ENCODE results near the gene KAT2B. TPM values are rescaled to one million over a fixed set of nuclear protein-coding genes. Genes with fewer than 3 reads are reported as not detected.

KAT2B gene
- total RNA-seq = 1 to 10 TPM; 2.2 to 4.1 TPM
- 11.2 TPM for polyA plus RNA-seq (2013, experiment 1 of 2)
- 10.8 TPM for polyA plus RNA-seq (2013, experiment 2 of 2)
- long read RNA-seq, experiment 1 = 0 reads
- long read RNA-seq, experiment 2, full-length matches to known transcripts = 4 of 9 reads
- long read RNA-seq, experiment 2, partial matches to known transcripts = 4 of 9 reads
- long read RNA-seq, experiment 2, other reads (novel, unspliced or antisense) = 1 of 9 reads
- long read RNA-seq, experiment 3 = 0 reads
- long read RNA-seq, experiment 4 = 0 reads

- 0% methylated on average over 8 to 54 of the region's 75 CpGs for WGBS, 2 experiments (ENCODE audit: insufficient coverage in 1 of 2, insufficient read length in 1 of 2)
- H3K27ac ChIP-seq (ENCODE audit: low read depth, low read length) = peak within 1 kb of the TSS; percentile 83
- peak within 1 kb of the TSS; percentile 94 for H3K4me3 ChIP-seq (ENCODE audit: low read length)
- peaks cover 15% of the 10 kb centered on the region for H3K4me1 Mint-ChIP-seq
- no peaks in the 10 kb centered on the region for H3K36me3 Mint-ChIP-seq (ENCODE audit: low read depth)
- DNase-seq = peak; percentile 87
- TF ChIP-seq CTCF (conservative IDR thresholded peaks at IDR 0.05) = peak; percentile 72
- H3K9me3 ChIP-seq (ENCODE audit: control insufficient read depth, low read length) = no peaks in the 10 kb centered on the region
- H3K27me3 Mint-ChIP-seq (ENCODE audit: insufficient read depth) = peaks cover 19% of the 10 kb centered on the region
- H3K4me1 ChIP-seq (ENCODE audit: control insufficient read depth, insufficient read depth, low read length) = no peaks in the 10 kb centered on the region
- H3K27ac Mint-ChIP-seq = no peak within 1 kb of the TSS
- H3K36me3 ChIP-seq (ENCODE audit: control insufficient read depth, insufficient read depth, low read length) = no peaks in the 10 kb centered on the region
- H3K9ac ChIP-seq (ENCODE audit: extremely low read depth, low read length, poor library complexity, severe bottlenecking) = peak within 1 kb of the TSS; percentile 28
- peak within 1 kb of the TSS; percentile 79 for H3K4me3 Mint-ChIP-seq
- no peaks in the 10 kb centered on the region for H3K9me3 Mint-ChIP-seq
- peaks cover 16% of the 10 kb centered on the region for H3K27me3 ChIP-seq (ENCODE audit: control insufficient read depth, insufficient read depth, low read length, poor library complexity, severe bottlenecking)
Measured at GRCh38 chr3:20039765-20040547, at the start of gene KAT2B. KAT2B (plus strand) TSS chr3:20040446; CDS start chr3:20040478, 32 bp downstream.

DNA sequence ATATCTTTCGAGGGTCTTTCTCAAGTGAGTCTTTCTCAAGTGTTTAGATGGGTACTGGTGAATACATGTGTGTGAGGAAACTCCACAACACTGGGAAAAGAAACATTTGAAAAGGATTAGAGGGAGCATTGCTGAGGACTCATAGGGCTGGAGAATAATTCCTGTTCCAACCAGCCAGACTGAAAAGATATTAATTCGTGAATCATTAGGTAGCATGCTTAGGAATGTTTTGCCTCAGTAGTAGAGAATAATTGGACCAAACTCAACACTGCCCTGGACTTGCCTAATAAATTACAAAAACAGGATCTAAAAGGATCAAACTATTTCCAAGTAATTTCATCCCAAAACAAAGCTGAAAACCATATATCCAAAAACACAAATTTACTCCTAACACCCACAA is 45.5 kb upstream of the KAT2B start:
- no peak overlapping the region for H3K4me3 ChIP-seq (ENCODE audit: low read length)
- Mint-ChIP-seq H3K4me1 (no peaks in the 10 kb centered on the region), H3K36me3 (ENCODE audit: low read depth) (no peaks in the 10 kb centered on the region), H3K27me3 (ENCODE audit: insufficient read depth) (no peaks in the 10 kb centered on the region), H3K27ac (no peak overlapping the region), H3K9me3 (no peaks in the 10 kb centered on the region), H3K4me3 (no peak overlapping the region)
- H3K27ac ChIP-seq (ENCODE audit: low read depth, low read length) = no peak overlapping the region
- no peak for DNase-seq
- no peaks in the 10 kb centered on the region for H3K4me1 ChIP-seq (ENCODE audit: control insufficient read depth, insufficient read depth, low read length)
- TF ChIP-seq CTCF (conservative IDR thresholded peaks at IDR 0.05) = no peak
- no peaks in the 10 kb centered on the region for H3K27me3 ChIP-seq (ENCODE audit: control insufficient read depth, insufficient read depth, low read length, poor library complexity, severe bottlenecking)
- no peaks in the 10 kb centered on the region for H3K9me3 ChIP-seq (ENCODE audit: control insufficient read depth, low read length)
- no peaks in the 10 kb centered on the region for H3K36me3 ChIP-seq (ENCODE audit: control insufficient read depth, insufficient read depth, low read length)
- no peak overlapping the region for H3K9ac ChIP-seq (ENCODE audit: extremely low read depth, low read length, poor library complexity, severe bottlenecking)
- WGBS, 2 experiments (ENCODE audit: insufficient coverage in 1 of 2, insufficient read length in 1 of 2) = 95 to 100% methylated on average over 2 of the region's 2 CpGs

DNA sequence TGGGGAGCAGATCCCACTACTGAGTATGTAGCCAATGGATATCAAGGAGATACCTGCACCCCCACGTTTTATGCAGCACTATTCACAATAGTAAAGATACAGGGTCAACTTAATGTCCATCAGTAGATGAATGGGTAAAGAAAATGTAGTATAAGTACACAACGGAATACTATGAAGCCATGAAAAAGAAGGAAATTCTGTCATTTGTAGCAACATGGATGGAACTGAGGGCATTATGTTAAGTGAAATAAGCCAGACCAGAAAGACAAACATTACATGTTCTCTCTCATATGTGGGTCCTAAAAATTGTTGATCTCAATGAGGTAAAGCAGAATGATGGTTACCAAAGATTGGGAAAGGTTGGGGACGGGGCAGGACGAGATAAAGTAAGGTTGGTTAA is 42.7 kb upstream of the KAT2B start:
- no peaks in the 10 kb centered on the region for H3K27me3 ChIP-seq (ENCODE audit: control insufficient read depth, insufficient read depth, low read length, poor library complexity, severe bottlenecking)
- no peak for TF ChIP-seq CTCF (conservative IDR thresholded peaks at IDR 0.05)
- 77 to 83% methylated on average over 3 to 4 of the region's 4 CpGs for WGBS, 2 experiments (ENCODE audit: insufficient coverage in 1 of 2, insufficient read length in 1 of 2)
- Mint-ChIP-seq H3K4me3 (no peak overlapping the region), H3K27ac (no peak overlapping the region), H3K27me3 (ENCODE audit: insufficient read depth) (no peaks in the 10 kb centered on the region), H3K4me1 (no peaks in the 10 kb centered on the region), H3K9me3 (no peaks in the 10 kb centered on the region), H3K36me3 (ENCODE audit: low read depth) (no peaks in the 10 kb centered on the region)
- no peak overlapping the region for H3K4me3 ChIP-seq (ENCODE audit: low read length)
- no peak overlapping the region for H3K27ac ChIP-seq (ENCODE audit: low read depth, low read length)
- H3K9ac ChIP-seq (ENCODE audit: extremely low read depth, low read length, poor library complexity, severe bottlenecking) = no peak overlapping the region
- no peak for DNase-seq
- H3K36me3 ChIP-seq (ENCODE audit: control insufficient read depth, insufficient read depth, low read length) = no peaks in the 10 kb centered on the region
- H3K4me1 ChIP-seq (ENCODE audit: control insufficient read depth, insufficient read depth, low read length) = no peaks in the 10 kb centered on the region
- no peaks in the 10 kb centered on the region for H3K9me3 ChIP-seq (ENCODE audit: control insufficient read depth, low read length)
